Neural cell (in vitro differentiated cells): ENCODE data around the gene RPS6KA2.

Source experiments
- EP300 ChIP-seq: fragments of 450-650 bp; conservative IDR thresholded peaks from 2 replicates; pipeline ENCODE4 v1.6.1; 2014; ENCODE audit warnings: antibody characterized with exemption, mild to moderate bottlenecking, moderate library complexity; ENCODE audit not compliant: poor library complexity, severe bottlenecking
- EZH2 ChIP-seq: fragments of 200-600, 300-800 bp; shearing (Covaris generic), sonication (generic); IDR thresholded peaks from 2 replicates; pipeline ENCODE4 v1.6.1; 2014; ENCODE audit warnings: antibody characterized with exemption, low read length, borderline replicate concordance, mild to moderate bottlenecking; ENCODE audit not compliant: insufficient read depth, poor library complexity, severe bottlenecking
- SMC3 ChIP-seq: fragments of 450-650 bp; conservative IDR thresholded peaks from 2 replicates; pipeline ENCODE4 v1.6.1; 2014; ENCODE audit warnings: antibody characterized with exemption, mild to moderate bottlenecking, moderate library complexity; ENCODE audit not compliant: poor library complexity
- TF ChIP-seq, protein P1 (sequence below): fragments of 450-650 bp; IDR thresholded peaks from 2 replicates; pipeline ENCODE4 v1.5.1; 2014; ENCODE audit warnings: antibody characterized with exemption, mild to moderate bottlenecking, moderate library complexity; ENCODE audit not compliant: poor library complexity, severe bottlenecking
- TF ChIP-seq, protein P2 (sequence below): IDR thresholded peaks from 2 replicates; pipeline ENCODE4 v1.6.1; 2012; ENCODE audit warnings: borderline replicate concordance

DNA sequence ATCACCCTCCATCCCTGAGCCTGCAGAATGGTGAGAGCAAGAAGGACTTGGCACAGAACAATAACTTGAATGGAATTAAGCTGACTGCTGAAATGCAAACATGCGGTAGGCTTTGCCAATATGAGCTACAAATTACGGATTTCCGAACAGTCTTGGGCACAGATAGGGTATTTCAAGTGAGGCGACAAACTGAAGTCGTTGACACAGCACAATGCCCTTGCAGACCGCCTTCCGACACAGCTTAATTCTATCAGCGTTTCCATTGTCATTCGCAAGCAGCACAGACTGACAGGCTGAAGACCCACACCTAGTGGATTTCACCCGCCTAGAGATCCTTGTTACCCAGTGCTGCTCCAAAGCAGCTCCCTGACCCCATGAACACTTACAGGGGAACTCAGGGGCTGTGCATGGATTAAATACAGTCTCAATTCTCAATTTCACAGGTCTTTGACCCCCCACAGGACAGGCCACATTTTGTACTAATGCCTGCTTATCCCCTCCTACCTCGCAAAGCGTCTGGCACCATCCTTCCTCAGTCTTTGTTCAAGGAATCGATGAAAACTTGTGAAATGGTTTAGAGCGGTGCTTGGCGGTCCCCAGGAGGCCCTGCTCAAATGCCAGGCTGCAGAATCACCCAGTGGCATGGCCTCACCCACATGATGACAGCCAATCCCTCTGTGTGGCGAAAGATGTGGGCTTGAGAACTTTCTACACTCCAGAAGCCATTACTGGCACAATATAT is 75.1 kb downstream of the RPS6KA2 start:
- TF ChIP-seq, protein P1, sequence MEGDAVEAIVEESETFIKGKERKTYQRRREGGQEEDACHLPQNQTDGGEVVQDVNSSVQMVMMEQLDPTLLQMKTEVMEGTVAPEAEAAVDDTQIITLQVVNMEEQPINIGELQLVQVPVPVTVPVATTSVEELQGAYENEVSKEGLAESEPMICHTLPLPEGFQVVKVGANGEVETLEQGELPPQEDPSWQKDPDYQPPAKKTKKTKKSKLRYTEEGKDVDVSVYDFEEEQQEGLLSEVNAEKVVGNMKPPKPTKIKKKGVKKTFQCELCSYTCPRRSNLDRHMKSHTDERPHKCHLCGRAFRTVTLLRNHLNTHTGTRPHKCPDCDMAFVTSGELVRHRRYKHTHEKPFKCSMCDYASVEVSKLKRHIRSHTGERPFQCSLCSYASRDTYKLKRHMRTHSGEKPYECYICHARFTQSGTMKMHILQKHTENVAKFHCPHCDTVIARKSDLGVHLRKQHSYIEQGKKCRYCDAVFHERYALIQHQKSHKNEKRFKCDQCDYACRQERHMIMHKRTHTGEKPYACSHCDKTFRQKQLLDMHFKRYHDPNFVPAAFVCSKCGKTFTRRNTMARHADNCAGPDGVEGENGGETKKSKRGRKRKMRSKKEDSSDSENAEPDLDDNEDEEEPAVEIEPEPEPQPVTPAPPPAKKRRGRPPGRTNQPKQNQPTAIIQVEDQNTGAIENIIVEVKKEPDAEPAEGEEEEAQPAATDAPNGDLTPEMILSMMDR, result no peak
- TF ChIP-seq, protein P2, sequence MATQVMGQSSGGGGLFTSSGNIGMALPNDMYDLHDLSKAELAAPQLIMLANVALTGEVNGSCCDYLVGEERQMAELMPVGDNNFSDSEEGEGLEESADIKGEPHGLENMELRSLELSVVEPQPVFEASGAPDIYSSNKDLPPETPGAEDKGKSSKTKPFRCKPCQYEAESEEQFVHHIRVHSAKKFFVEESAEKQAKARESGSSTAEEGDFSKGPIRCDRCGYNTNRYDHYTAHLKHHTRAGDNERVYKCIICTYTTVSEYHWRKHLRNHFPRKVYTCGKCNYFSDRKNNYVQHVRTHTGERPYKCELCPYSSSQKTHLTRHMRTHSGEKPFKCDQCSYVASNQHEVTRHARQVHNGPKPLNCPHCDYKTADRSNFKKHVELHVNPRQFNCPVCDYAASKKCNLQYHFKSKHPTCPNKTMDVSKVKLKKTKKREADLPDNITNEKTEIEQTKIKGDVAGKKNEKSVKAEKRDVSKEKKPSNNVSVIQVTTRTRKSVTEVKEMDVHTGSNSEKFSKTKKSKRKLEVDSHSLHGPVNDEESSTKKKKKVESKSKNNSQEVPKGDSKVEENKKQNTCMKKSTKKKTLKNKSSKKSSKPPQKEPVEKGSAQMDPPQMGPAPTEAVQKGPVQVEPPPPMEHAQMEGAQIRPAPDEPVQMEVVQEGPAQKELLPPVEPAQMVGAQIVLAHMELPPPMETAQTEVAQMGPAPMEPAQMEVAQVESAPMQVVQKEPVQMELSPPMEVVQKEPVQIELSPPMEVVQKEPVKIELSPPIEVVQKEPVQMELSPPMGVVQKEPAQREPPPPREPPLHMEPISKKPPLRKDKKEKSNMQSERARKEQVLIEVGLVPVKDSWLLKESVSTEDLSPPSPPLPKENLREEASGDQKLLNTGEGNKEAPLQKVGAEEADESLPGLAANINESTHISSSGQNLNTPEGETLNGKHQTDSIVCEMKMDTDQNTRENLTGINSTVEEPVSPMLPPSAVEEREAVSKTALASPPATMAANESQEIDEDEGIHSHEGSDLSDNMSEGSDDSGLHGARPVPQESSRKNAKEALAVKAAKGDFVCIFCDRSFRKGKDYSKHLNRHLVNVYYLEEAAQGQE, result no peak
- TF ChIP-seq SMC3 (no peak), EP300 (no peak), EZH2 (no peak)
